Vagina (tissue), 2 donors: Measurements from ENCODE around the gene PHLDB2. TPM values are rescaled to one million over a fixed set of nuclear protein-coding genes. Genes with fewer than 3 reads are reported as not detected.

Source experiments
- DNase-seq, 2 donors: peaks; one replicate each; pipeline ENCODE4 v3.0.0-alpha.2; 2017; ENCODE audit errors: extremely low spot score in 2 of 2
- H3K27ac ChIP-seq: fragments of 200-600 bp; sonication (generic); one replicate; pipeline ENCODE4 v1.5.1; 2019
- H3K27me3 ChIP-seq: fragments of 200-600 bp; sonication (generic); one replicate; pipeline ENCODE4 v1.5.1; 2019
- H3K36me3 ChIP-seq, 2 donors: fragments of 200-600 bp; sonication (generic); one replicate each; pipeline ENCODE4 v1.5.1; 2017 to 2019
- H3K4me1 ChIP-seq: fragments of 200-600 bp; sonication (generic); one replicate; pipeline ENCODE4 v1.5.1; 2019
- H3K4me3 ChIP-seq, 2 donors: fragments of 200-600 bp; sonication (generic); 1 replicate in 1 of 2; 2 replicates in 1 of 2; pipeline ENCODE4 v1.5.1; 2016 to 2019
- H3K9me3 ChIP-seq: fragments of 200-600 bp; sonication (generic); one replicate; pipeline ENCODE4 v1.5.1; 2019
- POLR2A ChIP-seq, 2 donors: fragments of 450-650 bp; IDR thresholded peaks; one replicate each; pipeline ENCODE4 v1.6.1; 2017; ENCODE audit warnings: antibody characterized with exemption in 2 of 2, mild to moderate bottlenecking in 2 of 2, moderate library complexity in 2 of 2
- POLR2AphosphoS5 ChIP-seq, 2 donors: sonication (generic); formaldehyde crosslinking; IDR thresholded peaks; one replicate each; pipeline ENCODE4 v1.9.0; 2017; ENCODE audit warnings: antibody characterized with exemption in 2 of 2, mild to moderate bottlenecking in 2 of 2, low read depth in 1 of 2; ENCODE audit not compliant: insufficient read depth in 1 of 2
- intact Hi-C: fragments of 100-400 bp; cut with DNase I; formaldehyde crosslinking; loops from one replicate; pipeline ENCODE4 v1.15.1; 2023
- total RNA-seq: library from RNA; depleted of rRNA; stranded (reverse); fragments of >200 nt; gene quantifications from one replicate; pipeline ENCODE4 v1.2.3, GENCODE V29; 2016
- TF ChIP-seq, protein P1 (sequence below), 3 experiments: fragments of 450-650 bp in 2 of 3; fragments of 200-600 bp in 1 of 3; sonication (generic) in 1 of 3; IDR thresholded peaks; one replicate each; pipeline ENCODE4 v1.5.1; 2017 to 2019; ENCODE audit warnings: antibody characterized with exemption in 3 of 3, mild to moderate bottlenecking in 2 of 3, moderate library complexity in 2 of 3

Gene PHLDB2
- total RNA-seq, 1 donor from 2014 or later, result 66.8 TPM

GRCh38 chr3:111823341-111823855 lies 35.7 kb upstream of the PHLDB2 start:
- no peak overlapping the region for H3K27ac ChIP-seq

DNA sequence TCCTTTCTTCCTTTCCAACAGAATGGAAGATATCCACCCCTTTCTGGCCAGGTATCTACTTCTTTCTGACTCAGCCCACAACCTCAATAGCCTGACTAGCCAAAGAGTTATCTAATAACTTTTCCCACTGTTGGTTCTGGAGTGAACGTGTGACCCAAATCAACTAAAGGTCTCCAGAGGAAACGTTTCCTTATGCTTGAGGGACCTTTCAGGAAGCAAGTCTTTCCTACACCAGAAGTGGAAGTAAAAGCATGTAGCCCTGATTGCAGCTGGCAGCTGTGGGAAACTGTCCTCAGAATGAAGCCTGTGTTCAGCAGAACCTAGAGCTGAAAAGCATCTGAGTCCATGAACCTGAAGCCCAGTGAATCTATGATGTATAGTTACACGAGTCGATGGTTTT lies 34.7 kb upstream of the PHLDB2 start:
- H3K9me3 ChIP-seq, result no peaks in the 10 kb centered on the region

More at GRCh38 chr3:111823341-111823855, 35.7 kb upstream of the PHLDB2 start:
- TF ChIP-seq, protein P1, sequence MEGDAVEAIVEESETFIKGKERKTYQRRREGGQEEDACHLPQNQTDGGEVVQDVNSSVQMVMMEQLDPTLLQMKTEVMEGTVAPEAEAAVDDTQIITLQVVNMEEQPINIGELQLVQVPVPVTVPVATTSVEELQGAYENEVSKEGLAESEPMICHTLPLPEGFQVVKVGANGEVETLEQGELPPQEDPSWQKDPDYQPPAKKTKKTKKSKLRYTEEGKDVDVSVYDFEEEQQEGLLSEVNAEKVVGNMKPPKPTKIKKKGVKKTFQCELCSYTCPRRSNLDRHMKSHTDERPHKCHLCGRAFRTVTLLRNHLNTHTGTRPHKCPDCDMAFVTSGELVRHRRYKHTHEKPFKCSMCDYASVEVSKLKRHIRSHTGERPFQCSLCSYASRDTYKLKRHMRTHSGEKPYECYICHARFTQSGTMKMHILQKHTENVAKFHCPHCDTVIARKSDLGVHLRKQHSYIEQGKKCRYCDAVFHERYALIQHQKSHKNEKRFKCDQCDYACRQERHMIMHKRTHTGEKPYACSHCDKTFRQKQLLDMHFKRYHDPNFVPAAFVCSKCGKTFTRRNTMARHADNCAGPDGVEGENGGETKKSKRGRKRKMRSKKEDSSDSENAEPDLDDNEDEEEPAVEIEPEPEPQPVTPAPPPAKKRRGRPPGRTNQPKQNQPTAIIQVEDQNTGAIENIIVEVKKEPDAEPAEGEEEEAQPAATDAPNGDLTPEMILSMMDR (IDR thresholded peaks at IDR 0.05), result no peak
- no peak for TF ChIP-seq POLR2A (IDR thresholded peaks at IDR 0.05)
- no peak for TF ChIP-seq POLR2AphosphoS5 (IDR thresholded peaks at IDR 0.05; ENCODE audit: insufficient read depth in 1 of 2, low read depth in 1 of 2)
- Histone ChIP-seq H3K4me3 (no peak overlapping the region), H3K36me3 (no peaks in the 10 kb centered on the region), H3K9me3 (no peaks in the 10 kb centered on the region), H3K4me1 (no peaks in the 10 kb centered on the region), H3K27me3 (no peaks in the 10 kb centered on the region)
- intact Hi-C loops, result no loop called here
- no peak for DNase-seq

DNA sequence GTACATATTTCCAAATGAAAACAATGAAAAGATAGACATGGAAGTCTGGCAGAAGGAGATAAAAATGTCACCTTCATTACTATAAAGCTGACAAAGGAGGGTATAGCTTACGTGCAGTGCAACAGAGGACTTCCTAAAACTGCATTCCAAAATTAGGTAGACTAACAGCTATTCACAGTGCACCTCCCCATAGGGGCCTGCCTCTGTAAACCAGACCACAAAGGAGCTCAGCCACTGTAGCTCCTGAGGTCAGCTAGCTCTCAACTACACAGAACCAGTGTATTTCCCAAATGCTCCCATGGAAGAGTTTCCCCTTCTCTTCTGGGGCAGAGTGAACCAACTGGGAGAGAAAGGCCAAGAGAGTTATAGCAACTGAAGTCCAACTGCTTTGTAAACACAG lies 31.2 kb upstream of the PHLDB2 start:
- no peaks in the 10 kb centered on the region for H3K36me3 ChIP-seq
- DNase-seq, result no peak
- no peak overlapping the region for H3K27ac ChIP-seq
- intact Hi-C loops, result no loop called here
- no peak overlapping the region for H3K4me3 ChIP-seq
- H3K27me3 ChIP-seq, result no peaks in the 10 kb centered on the region
- TF ChIP-seq POLR2A (IDR thresholded peaks at IDR 0.05), result no peak
- no peak for TF ChIP-seq POLR2AphosphoS5 (IDR thresholded peaks at IDR 0.05; ENCODE audit: insufficient read depth in 1 of 2, low read depth in 1 of 2)
- TF ChIP-seq, protein P1 (IDR thresholded peaks at IDR 0.05), result no peak
- H3K9me3 ChIP-seq, result no peaks in the 10 kb centered on the region
- no peaks in the 10 kb centered on the region for H3K4me1 ChIP-seq

More for the DNA sequence above, 34.7 kb upstream of the PHLDB2 start:
- Histone ChIP-seq H3K27ac (peak overlapping the region; percentile 36), H3K27me3 (no peaks in the 10 kb centered on the region), H3K4me1 (no peaks in the 10 kb centered on the region), H3K4me3 (no peak overlapping the region), H3K36me3 (no peaks in the 10 kb centered on the region)
- intact Hi-C loops, result no loop called here
- TF ChIP-seq, protein P1 (IDR thresholded peaks at IDR 0.05), result no peak
- TF ChIP-seq POLR2A (IDR thresholded peaks at IDR 0.05) (no peak), POLR2AphosphoS5 (IDR thresholded peaks at IDR 0.05; ENCODE audit: insufficient read depth in 1 of 2, low read depth in 1 of 2) (no peak)
- DNase-seq, result no peak

- H3K4me1 ChIP-seq, result no peaks in the 10 kb centered on the region
- DNase-seq, result no peak
- H3K4me3 ChIP-seq, result no peak overlapping the region
- no peaks in the 10 kb centered on the region for H3K27me3 ChIP-seq
- intact Hi-C loops, result no loop called here
- H3K36me3 ChIP-seq, result no peaks in the 10 kb centered on the region
- no peaks in the 10 kb centered on the region for H3K9me3 ChIP-seq
- TF ChIP-seq, protein P1 (IDR thresholded peaks at IDR 0.05), result no peak
- TF ChIP-seq POLR2A (IDR thresholded peaks at IDR 0.05) (no peak), POLR2AphosphoS5 (IDR thresholded peaks at IDR 0.05; ENCODE audit: insufficient read depth in 1 of 2, low read depth in 1 of 2) (no peak)
- H3K27ac ChIP-seq, result no peak overlapping the region
Observed at GRCh38 chr3:111828530-111828929, 30.5 kb upstream of the PHLDB2 start.

- Histone ChIP-seq H3K4me1 (no peaks in the 10 kb centered on the region), H3K9me3 (no peaks in the 10 kb centered on the region), H3K36me3 (no peaks in the 10 kb centered on the region), H3K27ac (no peak overlapping the region), H3K4me3 (no peak overlapping the region), H3K27me3 (no peaks in the 10 kb centered on the region)
- TF ChIP-seq, protein P1 (IDR thresholded peaks at IDR 0.05), result no peak
- TF ChIP-seq POLR2A (IDR thresholded peaks at IDR 0.05) (no peak), POLR2AphosphoS5 (IDR thresholded peaks at IDR 0.05; ENCODE audit: insufficient read depth in 1 of 2, low read depth in 1 of 2) (no peak)
- no peak for DNase-seq
- intact Hi-C loops, result no loop called here
Observed at GRCh38 chr3:111829023-111829422, 30.0 kb upstream of the PHLDB2 start.
